Thyroid gland (tissue), 4 donors: Measurements from ENCODE around the gene LRP6.

Source experiments
- POLR2A ChIP-seq, 2 donors: fragments of 450-650 bp; IDR thresholded peaks; one replicate each; pipeline ENCODE4 v1.6.1; 2017; ENCODE audit warnings: antibody characterized with exemption in 2 of 2, mild to moderate bottlenecking in 2 of 2, moderate library complexity in 1 of 2
- TF ChIP-seq, protein P1 (sequence below), 6 experiments: fragments of 200-600 bp in 3 of 6; fragments of 450-650 bp in 3 of 6; sonication (generic) in 3 of 6; IDR thresholded peaks; one replicate each; pipeline ENCODE4 v1.5.1; 2016 to 2019; ENCODE audit warnings: antibody characterized with exemption in 6 of 6, mild to moderate bottlenecking in 2 of 6, inconsistent platforms in 1 of 6, moderate library complexity in 1 of 6

DNA sequence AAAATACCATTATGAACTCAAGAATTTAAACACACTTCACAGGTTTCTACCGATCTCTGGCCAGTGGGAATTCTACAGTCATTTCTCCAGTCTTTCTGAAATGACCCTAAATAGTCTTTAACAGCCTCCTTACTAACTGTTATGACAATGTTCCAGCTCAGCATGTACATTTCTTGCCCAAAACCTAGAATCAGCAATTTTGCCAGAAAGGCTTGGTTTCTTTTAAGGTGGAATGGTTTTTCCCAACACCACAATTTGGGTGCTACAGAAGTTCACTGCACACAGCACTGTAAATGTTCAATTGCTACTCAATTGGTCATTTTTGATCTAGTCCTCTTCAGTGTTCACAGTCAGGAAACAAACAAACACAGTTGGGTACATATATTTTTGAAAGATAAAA is 69.7 kb downstream of the LRP6 start:
- TF ChIP-seq, protein P1, sequence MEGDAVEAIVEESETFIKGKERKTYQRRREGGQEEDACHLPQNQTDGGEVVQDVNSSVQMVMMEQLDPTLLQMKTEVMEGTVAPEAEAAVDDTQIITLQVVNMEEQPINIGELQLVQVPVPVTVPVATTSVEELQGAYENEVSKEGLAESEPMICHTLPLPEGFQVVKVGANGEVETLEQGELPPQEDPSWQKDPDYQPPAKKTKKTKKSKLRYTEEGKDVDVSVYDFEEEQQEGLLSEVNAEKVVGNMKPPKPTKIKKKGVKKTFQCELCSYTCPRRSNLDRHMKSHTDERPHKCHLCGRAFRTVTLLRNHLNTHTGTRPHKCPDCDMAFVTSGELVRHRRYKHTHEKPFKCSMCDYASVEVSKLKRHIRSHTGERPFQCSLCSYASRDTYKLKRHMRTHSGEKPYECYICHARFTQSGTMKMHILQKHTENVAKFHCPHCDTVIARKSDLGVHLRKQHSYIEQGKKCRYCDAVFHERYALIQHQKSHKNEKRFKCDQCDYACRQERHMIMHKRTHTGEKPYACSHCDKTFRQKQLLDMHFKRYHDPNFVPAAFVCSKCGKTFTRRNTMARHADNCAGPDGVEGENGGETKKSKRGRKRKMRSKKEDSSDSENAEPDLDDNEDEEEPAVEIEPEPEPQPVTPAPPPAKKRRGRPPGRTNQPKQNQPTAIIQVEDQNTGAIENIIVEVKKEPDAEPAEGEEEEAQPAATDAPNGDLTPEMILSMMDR (IDR thresholded peaks at IDR 0.05): no peak
- TF ChIP-seq POLR2A (IDR thresholded peaks at IDR 0.05): no peak
